Measurements from ENCODE around the gene THBS2. TPM values are rescaled to one million over a fixed set of nuclear protein-coding genes. Genes with fewer than 3 reads are reported as not detected.

The THBS2 gene
- total and polyA plus RNA-seq, 5 donors from 2014 or later: 0.02 TPM; not detected in 4

- peaks cover 0 to 4% (median 0%) of the 10 kb centered on the region in 7 donors for H3K9me3 Mint-ChIP-seq
- no peak overlapping the region for H3K27ac ChIP-seq (ENCODE audit: insufficient read depth, low read length, poor library complexity, severe bottlenecking)
- no peak overlapping the region for H3K27ac Mint-ChIP-seq
- H3K4me1 Mint-ChIP-seq: no peaks in the 10 kb centered on the region
- DNase-seq (no peak), ATAC-seq (ENCODE audit: low read depth in 2 of 2) (no peak)
- no peak overlapping the region for H3K4me3 Mint-ChIP-seq
- no peaks in the 10 kb centered on the region for H3K36me3 ChIP-seq (ENCODE audit: control insufficient read depth, insufficient read depth, low read length)
- peaks cover 3% of the 10 kb centered on the region for H3K27me3 ChIP-seq (ENCODE audit: control insufficient read depth, insufficient read depth, low read length)
- peaks cover 8% of the 10 kb centered on the region for H3K27me3 Mint-ChIP-seq
- H3K4me3 ChIP-seq (ENCODE audit: low read depth, low read length): no peak overlapping the region
- no peaks in the 10 kb centered on the region for H3K9me3 ChIP-seq (ENCODE audit: control insufficient read depth in 2 of 2, low read length in 2 of 2)
- H3K36me3 Mint-ChIP-seq: no peaks in the 10 kb centered on the region
- H3K4me1 ChIP-seq (ENCODE audit: control insufficient read depth, insufficient read depth, low read length, poor library complexity, severe bottlenecking): no peaks in the 10 kb centered on the region
Measured at GRCh38 chr6:169292338-169293124, 38.9 kb upstream of the THBS2 start.

- H3K27ac ChIP-seq (ENCODE audit: insufficient read depth, low read length, poor library complexity, severe bottlenecking): no peak overlapping the region
- H3K4me1 ChIP-seq (ENCODE audit: control insufficient read depth, insufficient read depth, low read length, poor library complexity, severe bottlenecking): no peaks in the 10 kb centered on the region
- H3K9me3 ChIP-seq (ENCODE audit: control insufficient read depth in 2 of 2, low read length in 2 of 2): no peaks in the 10 kb centered on the region
- H3K9me3 Mint-ChIP-seq: peaks cover 0 to 4% (median 0%) of the 10 kb centered on the region in 7 donors
- H3K4me3 Mint-ChIP-seq: no peak overlapping the region
- no peaks in the 10 kb centered on the region for H3K4me1 Mint-ChIP-seq
- ATAC-seq (ENCODE audit: low read depth in 2 of 2): no peak
- no peak overlapping the region for H3K27ac Mint-ChIP-seq
- no peaks in the 10 kb centered on the region for H3K36me3 ChIP-seq (ENCODE audit: control insufficient read depth, insufficient read depth, low read length)
- peaks cover 8% of the 10 kb centered on the region for H3K27me3 Mint-ChIP-seq
- no peak for DNase-seq
- peaks cover 3% of the 10 kb centered on the region for H3K27me3 ChIP-seq (ENCODE audit: control insufficient read depth, insufficient read depth, low read length)
- H3K4me3 ChIP-seq (ENCODE audit: low read depth, low read length): no peak overlapping the region
- no peaks in the 10 kb centered on the region for H3K36me3 Mint-ChIP-seq
Measured at GRCh38 chr6:169291646-169292337, 38.1 kb upstream of the THBS2 start.

GRCh38 chr6:169291148-169291547 lies 37.5 kb upstream of the THBS2 start:
- Histone ChIP-seq H3K9me3 (ENCODE audit: control insufficient read depth in 2 of 2, low read length in 2 of 2) (no peaks in the 10 kb centered on the region), H3K36me3 (ENCODE audit: control insufficient read depth, insufficient read depth, low read length) (no peaks in the 10 kb centered on the region), H3K4me3 (ENCODE audit: low read depth, low read length) (no peak overlapping the region), H3K27me3 (ENCODE audit: control insufficient read depth, insufficient read depth, low read length) (peaks cover 1% of the 10 kb centered on the region), H3K4me1 (ENCODE audit: control insufficient read depth, insufficient read depth, low read length, poor library complexity, severe bottlenecking) (no peaks in the 10 kb centered on the region), H3K27ac (ENCODE audit: insufficient read depth, low read length, poor library complexity, severe bottlenecking) (no peak overlapping the region)
- Mint-ChIP-seq H3K27ac (peak overlapping the region in 1 of 3 donors; percentile 80), H3K36me3 (no peaks in the 10 kb centered on the region), H3K27me3 (peaks cover 8% of the 10 kb centered on the region), H3K4me1 (no peaks in the 10 kb centered on the region), H3K4me3 (no peak overlapping the region), H3K9me3 (peaks cover 0 to 2% (median 0%) of the 10 kb centered on the region in 7 donors)
- no peak for DNase-seq
- ATAC-seq (ENCODE audit: low read depth in 2 of 2): no peak

- H3K9me3 ChIP-seq (ENCODE audit: control insufficient read depth in 2 of 2, low read length in 2 of 2): no peaks in the 10 kb centered on the region
- no peak overlapping the region for H3K27ac ChIP-seq (ENCODE audit: insufficient read depth, low read length, poor library complexity, severe bottlenecking)
- H3K36me3 ChIP-seq (ENCODE audit: control insufficient read depth, insufficient read depth, low read length): no peaks in the 10 kb centered on the region
- peaks cover 8% of the 10 kb centered on the region for H3K27me3 Mint-ChIP-seq
- DNase-seq (no peak), ATAC-seq (ENCODE audit: low read depth in 2 of 2) (no peak)
- peaks cover 0 to 2% (median 0%) of the 10 kb centered on the region in 7 donors for H3K9me3 Mint-ChIP-seq
- no peaks in the 10 kb centered on the region for H3K4me1 ChIP-seq (ENCODE audit: control insufficient read depth, insufficient read depth, low read length, poor library complexity, severe bottlenecking)
- no peaks in the 10 kb centered on the region for H3K27me3 ChIP-seq (ENCODE audit: control insufficient read depth, insufficient read depth, low read length)
- H3K36me3 Mint-ChIP-seq: no peaks in the 10 kb centered on the region
- no peak overlapping the region for H3K27ac Mint-ChIP-seq
- H3K4me3 ChIP-seq (ENCODE audit: low read depth, low read length): no peak overlapping the region
- no peaks in the 10 kb centered on the region for H3K4me1 Mint-ChIP-seq
- no peak overlapping the region for H3K4me3 Mint-ChIP-seq
Measured at GRCh38 chr6:169289619-169290339, 36.1 kb upstream of the THBS2 start.

- Mint-ChIP-seq H3K27me3 (peaks cover 8% of the 10 kb centered on the region), H3K9me3 (peaks cover 0 to 2% (median 0%) of the 10 kb centered on the region in 7 donors), H3K27ac (no peak overlapping the region), H3K4me3 (no peak overlapping the region), H3K4me1 (no peaks in the 10 kb centered on the region), H3K36me3 (no peaks in the 10 kb centered on the region)
- Histone ChIP-seq H3K4me1 (ENCODE audit: control insufficient read depth, insufficient read depth, low read length, poor library complexity, severe bottlenecking) (no peaks in the 10 kb centered on the region), H3K9me3 (ENCODE audit: control insufficient read depth in 2 of 2, low read length in 2 of 2) (no peaks in the 10 kb centered on the region), H3K27me3 (ENCODE audit: control insufficient read depth, insufficient read depth, low read length) (no peaks in the 10 kb centered on the region), H3K4me3 (ENCODE audit: low read depth, low read length) (no peak overlapping the region), H3K36me3 (ENCODE audit: control insufficient read depth, insufficient read depth, low read length) (no peaks in the 10 kb centered on the region), H3K27ac (ENCODE audit: insufficient read depth, low read length, poor library complexity, severe bottlenecking) (no peak overlapping the region)
- ATAC-seq (ENCODE audit: low read depth in 2 of 2): no peak
- DNase-seq: no peak
Measured at GRCh38 chr6:169289257-169289618, 35.6 kb upstream of the THBS2 start.

- H3K27ac Mint-ChIP-seq: no peak overlapping the region
- no peak for ATAC-seq (ENCODE audit: low read depth in 2 of 2)
Measured at GRCh38 chr6:169288591-169288990, 34.9 kb upstream of the THBS2 start.

GRCh38 chr6:169287675-169288074 lies 34.0 kb upstream of the THBS2 start:
- peaks cover 0 to 2% (median 0%) of the 10 kb centered on the region in 7 donors for H3K9me3 Mint-ChIP-seq
- no peak overlapping the region for H3K27ac ChIP-seq (ENCODE audit: insufficient read depth, low read length, poor library complexity, severe bottlenecking)
- no peak overlapping the region for H3K27ac Mint-ChIP-seq
- H3K4me1 ChIP-seq (ENCODE audit: control insufficient read depth, insufficient read depth, low read length, poor library complexity, severe bottlenecking): no peaks in the 10 kb centered on the region
- no peaks in the 10 kb centered on the region for H3K27me3 ChIP-seq (ENCODE audit: control insufficient read depth, insufficient read depth, low read length)
- no peak overlapping the region for H3K4me3 Mint-ChIP-seq
- no peak for DNase-seq
- peaks cover 8% of the 10 kb centered on the region for H3K27me3 Mint-ChIP-seq
- no peaks in the 10 kb centered on the region for H3K9me3 ChIP-seq (ENCODE audit: control insufficient read depth in 2 of 2, low read length in 2 of 2)
- H3K36me3 Mint-ChIP-seq: no peaks in the 10 kb centered on the region
- no peak for ATAC-seq (ENCODE audit: low read depth in 2 of 2)
- H3K4me3 ChIP-seq (ENCODE audit: low read depth, low read length): no peak overlapping the region
- H3K36me3 ChIP-seq (ENCODE audit: control insufficient read depth, insufficient read depth, low read length): no peaks in the 10 kb centered on the region
- no peaks in the 10 kb centered on the region for H3K4me1 Mint-ChIP-seq

More at GRCh38 chr6:169288591-169288990, 34.9 kb upstream of the THBS2 start:
- no peaks in the 10 kb centered on the region for H3K9me3 ChIP-seq (ENCODE audit: control insufficient read depth in 2 of 2, low read length in 2 of 2)
- DNase-seq: no peak
- Mint-ChIP-seq H3K27me3 (peaks cover 8% of the 10 kb centered on the region), H3K36me3 (no peaks in the 10 kb centered on the region), H3K9me3 (peaks cover 0 to 2% (median 0%) of the 10 kb centered on the region in 7 donors), H3K4me3 (no peak overlapping the region), H3K4me1 (no peaks in the 10 kb centered on the region)
- no peaks in the 10 kb centered on the region for H3K27me3 ChIP-seq (ENCODE audit: control insufficient read depth, insufficient read depth, low read length)
- no peaks in the 10 kb centered on the region for H3K36me3 ChIP-seq (ENCODE audit: control insufficient read depth, insufficient read depth, low read length)
- H3K4me1 ChIP-seq (ENCODE audit: control insufficient read depth, insufficient read depth, low read length, poor library complexity, severe bottlenecking): no peaks in the 10 kb centered on the region
- H3K27ac ChIP-seq (ENCODE audit: insufficient read depth, low read length, poor library complexity, severe bottlenecking): no peak overlapping the region
- no peak overlapping the region for H3K4me3 ChIP-seq (ENCODE audit: low read depth, low read length)
